ENCODE results near the gene PPP4R2.

Gene PPP4R2

DNA sequence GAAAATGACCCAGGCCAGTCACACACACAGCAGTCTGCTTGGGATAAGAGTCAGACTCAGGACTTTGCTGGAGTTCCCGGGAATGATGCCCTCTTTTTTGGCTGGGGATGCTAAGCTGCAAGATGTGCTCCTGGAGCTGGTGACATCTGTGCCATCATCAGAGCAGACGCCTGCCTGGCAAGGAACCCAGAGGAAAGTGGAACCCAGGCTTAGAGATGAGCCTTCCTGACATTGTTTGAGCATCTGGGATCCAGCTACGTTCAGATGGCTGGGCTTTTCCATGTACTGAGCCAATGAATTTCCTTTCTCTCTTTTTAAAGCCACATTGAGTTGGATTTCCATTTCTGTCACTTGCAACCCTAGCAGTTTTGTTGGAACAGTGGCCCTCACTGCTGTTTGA lies 118.1 kb downstream of the PPP4R2 start:
- no peak for DNase-seq (ENCODE audit: low read depth)

GRCh38 chr3:73115806-73116205 lies 119.2 kb downstream of the PPP4R2 start:
- DNase-seq (ENCODE audit: low read depth): no peak
